HepG2 (cell line): ENCODE data around the gene GAS5. TPM values are rescaled to one million over a fixed set of nuclear protein-coding genes. Genes with fewer than 3 reads are reported as not detected.

ENCODE experiments used
- ATAC-seq: fragments of 200-7000 bp; cut with Tn5 transposase; 3 replicates; pipeline ENCODE4 v1.9.1; 2020; ENCODE audit warnings: mild to moderate bottlenecking, moderate library complexity
- BruUV-seq: library from RNA; stranded (reverse); fragments of 400-500 nt; replicated peaks from 2 replicates; lab custom pipeline; 2021; lab: Mats Ljungman, UMichigan
- CTCF ChIA-PET: fragments of 300-600 bp; formaldehyde crosslinking; extraction: SDS; loops from one replicate; lab custom pipeline; 2021; ENCODE audit warnings: low total read pairs, inconsistent platforms, low intra/inter-chr PET ratio; lab: Yijun Ruan, JAX
- POLR2A ChIA-PET: fragments of 350-600 bp; sonication (Branson Sonifier 250); formaldehyde crosslinking; loops from one replicate; lab custom pipeline; 2020; ENCODE audit warnings: antibody characterized with exemption, inconsistent platforms; lab: Yijun Ruan, JAX
- DNase-seq: peaks from one replicate; pipeline ENCODE4 v3.0.0-alpha.2; 2015; ENCODE audit warnings: low spot score
- FAIRE-seq: peaks from 3 replicates; lab custom pipeline; 2011; peaks lifted over from hg19 to GRCh38; lab: Jason Lieb, UNC
- H2AFZ ChIP-seq: one replicate; pipeline ENCODE4 v1.6.1; 2011; ENCODE audit warnings: low read length, inconsistent platforms
- H3K27ac ChIP-seq: fragments of 300-600 bp; 3 replicates; pipeline ENCODE4 v1.8.0; 2011; ENCODE audit warnings: mixed run types, mild to moderate bottlenecking, mixed read lengths, low read length, inconsistent platforms; ENCODE audit not compliant: insufficient read depth; ENCODE audit errors: extremely low read length
- H3K27me3 ChIP-seq, 2 experiments: fragments of 200-600 bp in 1 of 2; 2 replicates in 1 of 2; 3 replicates in 1 of 2; pipeline versions ENCODE4 v1.6.0 to v1.8.0; 2011; ENCODE audit warnings: low read length in 2 of 2, mild to moderate bottlenecking in 2 of 2, moderate library complexity in 2 of 2, inconsistent platforms in 1 of 2; ENCODE audit not compliant: insufficient read depth in 2 of 2, control insufficient read depth in 1 of 2
- H3K36me3 ChIP-seq, 2 experiments: fragments of 200-600 bp in 1 of 2; replicated peaks in 1 of 2; 2 replicates in 1 of 2; 3 replicates in 1 of 2; pipeline versions ENCODE4 v1.5.1 to v1.8.0; 2011; ENCODE audit warnings: low read length in 2 of 2, inconsistent platforms in 1 of 2; ENCODE audit not compliant: insufficient read depth in 2 of 2, control insufficient read depth in 1 of 2
- H3K4me1 ChIP-seq: 2 replicates; pipeline ENCODE4 v1.5.1; 2012; ENCODE audit warnings: low read length, inconsistent platforms; ENCODE audit not compliant: insufficient read depth
- H3K4me2 ChIP-seq: 2 replicates; pipeline ENCODE4 v1.6.0; 2011; ENCODE audit warnings: low read depth, low read length, inconsistent platforms
- H3K4me3 ChIP-seq, 3 experiments: fragments of 200-600 bp in 1 of 3; sonication (generic), shearing (Covaris generic) in 1 of 3; replicated peaks in 1 of 3; 2 replicates each; pipeline ENCODE4 v1.5.1; 2011 to 2016; ENCODE audit warnings: low read length in 3 of 3, inconsistent platforms in 2 of 3, low read depth in 2 of 3, mild to moderate bottlenecking in 2 of 3, control low read depth in 1 of 3, mixed read lengths in 1 of 3; ENCODE audit not compliant: insufficient read depth in 1 of 3
- H3K79me2 ChIP-seq: one replicate; pipeline ENCODE4 v1.6.1; 2011; ENCODE audit warnings: low read length, inconsistent platforms; ENCODE audit not compliant: insufficient read depth
- H3K9ac ChIP-seq: 2 replicates; pipeline ENCODE4 v1.6.0; 2011; ENCODE audit warnings: mild to moderate bottlenecking, low read depth, low read length, inconsistent platforms; ENCODE audit not compliant: insufficient read depth
- H3K9me3 ChIP-seq: 2 replicates; pipeline ENCODE4 v1.5.1; 2012; ENCODE audit warnings: mild to moderate bottlenecking, low read length
- H4K20me1 ChIP-seq: 2 replicates; pipeline ENCODE4 v1.6.0; 2011; ENCODE audit warnings: inconsistent platforms, mild to moderate bottlenecking, low read length, moderate library complexity; ENCODE audit not compliant: insufficient read depth
- HNF4G ChIP-seq, 2 experiments: sonication (generic) in 1 of 2; formaldehyde crosslinking in 1 of 2; IDR thresholded peaks; 2 replicates each; pipeline versions ENCODE4 v1.4.0 to v1.6.1; 2011 to 2020; ENCODE audit warnings: borderline replicate concordance in 2 of 2, low read depth in 2 of 2, mild to moderate bottlenecking in 2 of 2, low read length in 1 of 2, missing genetic modification reagents in 1 of 2, moderate library complexity in 1 of 2
- HOMEZ ChIP-seq: IDR thresholded peaks from 2 replicates; pipeline ENCODE4 v1.6.1; 2016; ENCODE audit warnings: low read depth
- IKZF4 ChIP-seq: sonication (generic); formaldehyde crosslinking; IDR thresholded peaks from 2 replicates; pipeline ENCODE4 v1.5.1; 2020; ENCODE audit warnings: borderline replicate concordance, mild to moderate bottlenecking, low read depth, missing genetic modification reagents; ENCODE audit errors: not compliant biosample characterization
- MAF1 ChIP-seq: sonication (generic); formaldehyde crosslinking; IDR thresholded peaks from 2 replicates; pipeline ENCODE4 v1.5.0; 2020; ENCODE audit warnings: missing genetic modification reagents, borderline replicate concordance
- MTA1 ChIP-seq: sonication (generic); formaldehyde crosslinking; IDR thresholded peaks from 2 replicates; pipeline ENCODE4 v1.4.0; 2020; ENCODE audit warnings: missing genetic modification reagents, mild to moderate bottlenecking, borderline replicate concordance
- RFXANK ChIP-seq: IDR thresholded peaks from 2 replicates; pipeline ENCODE4 v1.6.1; 2016
- TCF7 ChIP-seq: sonication (generic); IDR thresholded peaks from 2 replicates; pipeline ENCODE4 v1.6.1; 2016; ENCODE audit warnings: antibody characterized with exemption, low read depth
- TFE3 ChIP-seq: IDR thresholded peaks from 2 replicates; pipeline ENCODE4 v1.6.1; 2016
- TGIF2 ChIP-seq: IDR thresholded peaks from 2 replicates; pipeline ENCODE4 v1.6.1; 2016; ENCODE audit warnings: control low read depth, missing compliant biosample characterization
- ZNF280B ChIP-seq: sonication (generic); formaldehyde crosslinking; IDR thresholded peaks from 2 replicates; pipeline ENCODE4 v1.5.0; 2020; ENCODE audit warnings: missing genetic modification reagents, mild to moderate bottlenecking, borderline replicate concordance
- ZNF362 ChIP-seq: sonication (generic); formaldehyde crosslinking; IDR thresholded peaks from 2 replicates; pipeline ENCODE4 v1.4.0; 2020; ENCODE audit warnings: missing genetic modification reagents, mild to moderate bottlenecking, borderline replicate concordance
- ZNF776 ChIP-seq: sonication (generic); formaldehyde crosslinking; IDR thresholded peaks from 2 replicates; pipeline ENCODE4 v1.4.0; 2020; ENCODE audit warnings: mild to moderate bottlenecking, missing genetic modification reagents
- ZNF788 ChIP-seq: sonication (generic); formaldehyde crosslinking; IDR thresholded peaks from 2 replicates; pipeline ENCODE4 v1.5.0; 2020; ENCODE audit warnings: mild to moderate bottlenecking, missing genetic modification reagents, borderline replicate concordance
- WGBS: methylation state at CpG from one replicate; pipeline ENCODE4 v1.1.6; 2017; ENCODE audit warnings: low lambda C conversion rate; 5-methylcytosine and 5-hydroxymethylcytosine counted together
- in situ Hi-C: cut with HindIII; loops from 2 replicates; pipeline ENCODE4 v1.10.0; 2017; ENCODE audit warnings: low pct_unique_long_range_greater_than_20kb; ENCODE audit not compliant: extremely low pct_ligation_motif_present
- intact Hi-C: fragments of 100-400 bp; cut with micrococcal nuclease; formaldehyde crosslinking; loops from one replicate; pipeline ENCODE4 v1.10.0; 2022; ENCODE audit not compliant: unreplicated experiment
- polyA plus RNA-seq, 8 experiments: library from polyadenylated mRNA; depleted of rRNA in 3 of 8; stranded (reverse) in 7 of 8; unstranded in 1 of 8; fragments of >200 nt; fragmentation: Illumina TruSeq in 4 of 8; extraction: Trizol in 4 of 8; gene quantifications; 2 replicates each; pipeline versions ENCODE4 v1.2.1 to v1.2.3, GENCODE V29; 2011 to 2016; ENCODE audit warnings: low read depth in 4 of 8, missing spikeins in 1 of 8, mixed read lengths in 1 of 8; ENCODE audit not compliant: insufficient read depth in 1 of 8
- total RNA-seq, 5 experiments: library from RNA; depleted of rRNA; stranded (reverse); fragments of >200 nt; fragmentation: Illumina TruSeq; extraction: Trizol; gene quantifications; 2 replicates each; pipeline ENCODE4 v1.2.3, GENCODE V29; 2016; ENCODE audit warnings: low read depth in 1 of 5

Gene GAS5
- total and polyA plus RNA-seq, 2 of the 13 experiments (the other 11 are each of a cell fraction or from before 2014, with no cell fraction given) = 352 to 738 TPM

GRCh38 chr1:173871091-173871490 is 3.3 kb upstream of the GAS5 start:
- FAIRE-seq (no peak), DNase-seq (no peak), ATAC-seq (no peak)
- H2AFZ ChIP-seq = no peak overlapping the region
- ChIA-PET CTCF (no interaction called here), POLR2A (no interaction called here)
- no peak overlapping the region for H3K4me3 ChIP-seq
- TF ChIP-seq TCF7 = no peak
- TF ChIP-seq HOMEZ (CRISPR knock-in tag) = no peak
- no peak for TF ChIP-seq ZNF788 (CRISPR knock-in tag)
- no peak for TF ChIP-seq TGIF2 (CRISPR knock-in tag)
- no peak for TF ChIP-seq IKZF4 (CRISPR knock-in tag)
- no peak for TF ChIP-seq ZNF280B
- TF ChIP-seq TFE3 (CRISPR knock-in tag) = no peak
- no peak for TF ChIP-seq MTA1 (CRISPR knock-in tag)
- TF ChIP-seq MAF1 (CRISPR knock-in tag) = no peak
- TF ChIP-seq RFXANK = no peak
- no peak for TF ChIP-seq ZNF362
- no peak for TF ChIP-seq ZNF776 (CRISPR knock-in tag)
- TF ChIP-seq HNF4G (IDR thresholded peaks at IDR 0.05; ENCODE audit: borderline replicate concordance, low read depth, low read length) = no peak
- no peak for TF ChIP-seq HNF4G (CRISPR knock-in tag; IDR thresholded peaks at IDR 0.05; ENCODE audit: borderline replicate concordance, low read depth)
- H3K79me2 ChIP-seq = peaks cover 20% of the 10 kb centered on the region
- 99% methylated on average over 5 of the region's 5 CpGs for WGBS
- peaks cover 26% of the 10 kb centered on the region for H3K4me1 ChIP-seq
- intact Hi-C loops (no loop called here), in situ Hi-C loops (no loop called here)
- no peak overlapping the region for H3K9ac ChIP-seq
- peaks cover 0 to 30% of the 10 kb centered on the region in 2 experiments; a peak in 4 of 5 replicates for H3K36me3 ChIP-seq
- H3K27me3 ChIP-seq = no peaks in the 10 kb centered on the region; a peak in 1 of 5 replicates
- H3K9me3 ChIP-seq = no peaks in the 10 kb centered on the region
- BruUV-seq = no TSS peak
- peaks cover 8% of the 10 kb centered on the region for H4K20me1 ChIP-seq
- no peak overlapping the region for H3K27ac ChIP-seq
- H3K4me2 ChIP-seq = no peak overlapping the region
